PC-3 (cell line): ENCODE results near the gene ABCB8. TPM values are rescaled to one million over a fixed set of nuclear protein-coding genes. Genes with fewer than 3 reads are reported as not detected.

ENCODE experiments used
- ATAC-seq: fragments of 200-7000 bp; cut with Tn5 transposase; 2 replicates; pipeline ENCODE4 v1.9.1; 2020; ENCODE audit warnings: mild to moderate bottlenecking, moderate library complexity
- BruUV-seq: library from RNA; stranded (reverse); fragments of 400-500 nt; replicated peaks from 2 replicates; lab custom pipeline; 2021; lab: Mats Ljungman, UMichigan
- CTCF ChIA-PET: fragments of 300-600 bp; sonication (Branson Sonifier 250); formaldehyde crosslinking; loops from one replicate; lab custom pipeline; 2022; ENCODE audit warnings: antibody characterized with exemption; lab: Charles Lee
- POLR2A ChIA-PET: fragments of 300-600 bp; sonication (Branson Sonifier 250); formaldehyde crosslinking; loops from one replicate; lab custom pipeline; 2022; ENCODE audit warnings: antibody characterized with exemption; ENCODE audit not compliant: unreplicated experiment; lab: Charles Lee
- DNase-seq: peaks from one replicate; pipeline ENCODE4 v3.0.0-alpha.2; 2015
- H2AFZ ChIP-seq: fragments of 300-600 bp; sonication (generic); 2 replicates; pipeline ENCODE4 v1.6.0; 2016; ENCODE audit warnings: antibody characterized with exemption, low read length
- H3F3A ChIP-seq: fragments of 300-600 bp; sonication (generic); one replicate; pipeline ENCODE4 v1.6.0; 2017; ENCODE audit warnings: antibody characterized with exemption, low read length, control low read depth, mild to moderate bottlenecking; ENCODE audit not compliant: unreplicated experiment
- H3K27ac ChIP-seq: fragments of 300-600 bp; sonication (generic); 2 replicates; pipeline ENCODE4 v1.5.1; 2016; ENCODE audit warnings: mild to moderate bottlenecking, low read length
- H3K27me3 ChIP-seq: fragments of 300-600 bp; sonication (generic); 2 replicates; pipeline ENCODE4 v1.6.1; 2016; ENCODE audit warnings: low read length, mixed read lengths
- H3K36me3 ChIP-seq: fragments of 300-600 bp; sonication (generic); 2 replicates; pipeline ENCODE4 v1.6.1; 2016; ENCODE audit warnings: low read depth, mixed run types, low read length, mixed read lengths
- H3K4me1 ChIP-seq: fragments of 300-600 bp; sonication (generic); 2 replicates; pipeline ENCODE4 v1.5.1; 2016; ENCODE audit warnings: low read length; ENCODE audit not compliant: insufficient read depth
- H3K4me2 ChIP-seq: fragments of 300-600 bp; sonication (generic); 2 replicates; pipeline ENCODE4 v1.6.0; 2016; ENCODE audit warnings: low read length
- H3K4me3 ChIP-seq: fragments of 300-600 bp; sonication (generic); 2 replicates; pipeline ENCODE4 v1.5.1; 2016; ENCODE audit warnings: mild to moderate bottlenecking, low read length, mixed read lengths
- H3K79me2 ChIP-seq: fragments of 300-600 bp; sonication (generic); 2 replicates; pipeline ENCODE4 v1.6.1; 2017; ENCODE audit warnings: low read length, mixed read lengths
- H3K9ac ChIP-seq: fragments of 300-600 bp; sonication (generic); 2 replicates; pipeline ENCODE4 v1.6.0; 2016; ENCODE audit warnings: mild to moderate bottlenecking, low read length
- H3K9me2 ChIP-seq: fragments of 300-600 bp; sonication (generic); replicated peaks from 2 replicates; pipeline ENCODE4 v1.6.1; 2016; ENCODE audit warnings: mixed run types, low read length, mixed read lengths
- H3K9me3 ChIP-seq: fragments of 300-600 bp; sonication (generic); 2 replicates; pipeline ENCODE4 v1.6.1; 2016; ENCODE audit warnings: low read length, mixed read lengths
- H4K20me1 ChIP-seq: fragments of 300-600 bp; sonication (generic); 2 replicates; pipeline ENCODE4 v1.6.1; 2016; ENCODE audit warnings: low read length, mixed read lengths
- CTCF ChIP-seq: fragments of 300-600 bp; sonication (generic); conservative IDR thresholded peaks from 2 replicates; pipeline ENCODE4 v1.5.1; 2017; ENCODE audit warnings: antibody characterized with exemption, low read depth, mild to moderate bottlenecking, low read length
- EZH2 ChIP-seq: fragments of 300-600 bp; sonication (generic); IDR thresholded peaks from one replicate; pipeline ENCODE4 v1.6.1; 2017; ENCODE audit warnings: antibody characterized with exemption, mild to moderate bottlenecking, low read length; ENCODE audit not compliant: unreplicated experiment
- EZH2phosphoT487 ChIP-seq: fragments of 300-600 bp; sonication (generic); IDR thresholded peaks from 2 replicates; pipeline ENCODE4 v1.6.1; 2018; ENCODE audit warnings: mild to moderate bottlenecking, antibody characterized with exemption, low read length, borderline replicate concordance
- intact Hi-C: fragments of 100-400 bp; cut with micrococcal nuclease; formaldehyde crosslinking; loops from 2 replicates; pipeline ENCODE4 v1.9.0; 2023
- total RNA-seq: library from RNA; depleted of rRNA; stranded (reverse); fragments of >200 nt; gene quantifications from 2 replicates; pipeline ENCODE4 v1.2.3, GENCODE V29; 2014

Gene ABCB8
- total RNA-seq, 1 experiment from 2014 or later: 58.4 TPM

DNA sequence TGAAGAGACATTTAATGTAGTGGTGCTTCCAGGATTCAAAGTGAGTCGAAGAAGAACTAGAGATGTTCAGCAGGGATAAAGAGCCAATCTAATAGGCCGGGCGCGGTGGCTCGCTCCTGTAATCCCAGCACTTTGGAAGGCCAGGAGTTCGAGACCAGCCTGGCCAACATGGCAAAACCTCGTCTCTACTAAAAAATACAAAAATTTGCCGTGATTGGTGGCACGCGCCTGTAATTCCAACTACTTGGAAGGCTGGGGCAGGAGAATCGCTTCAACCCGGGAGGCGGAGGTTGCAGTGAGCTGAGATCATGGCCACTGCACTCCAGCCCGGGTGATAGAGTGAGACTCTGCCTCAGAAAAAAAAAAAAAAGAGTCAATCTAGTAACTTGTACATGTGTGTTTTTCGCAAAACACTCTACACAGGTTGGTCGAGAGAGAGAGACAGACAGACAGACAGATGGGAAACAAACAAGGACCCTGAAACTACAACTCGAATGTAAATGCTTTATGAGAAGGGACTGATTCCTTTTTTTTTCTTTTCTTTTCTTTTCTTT lies 775 bp downstream of the ABCB8 start:
- H3K4me2 ChIP-seq: peak overlapping the region; percentile 88
- intact Hi-C loops: loop anchor here (1.0 kb wide), 3 partner anchors 29 to 82 kb away; partner anchors contain the start of gene FASTK
- H3K27me3 ChIP-seq: no peaks in the 10 kb centered on the region
- H3K4me1 ChIP-seq: peaks cover 40% of the 10 kb centered on the region
- peaks cover 24% of the 10 kb centered on the region for H3K79me2 ChIP-seq
- H4K20me1 ChIP-seq: no peaks in the 10 kb centered on the region
- H2AFZ ChIP-seq: peak overlapping the region; percentile 72
- BruUV-seq: no TSS peak
- H3K9ac ChIP-seq: peak overlapping the region; percentile 86
- no peak for DNase-seq
- H3K9me2 ChIP-seq: no peaks in the 10 kb centered on the region
- H3K36me3 ChIP-seq: no peaks in the 10 kb centered on the region
- H3K9me3 ChIP-seq: no peaks in the 10 kb centered on the region
- no peaks in the 10 kb centered on the region for H3F3A ChIP-seq
- H3K27ac ChIP-seq: peak overlapping the region; percentile 81
- ChIA-PET POLR2A (interaction anchor here (0.7 to 1.0 kb wide), 2 partner anchors 10 to 19 kb away, joined by 3 read pairs; no protein-coding TSS in a partner anchor), CTCF (interaction anchor here (1.5 kb wide), 1 partner anchor 82 kb away, joined by 12 read pairs; no protein-coding TSS in a partner anchor)
- no peak for ATAC-seq
- TF ChIP-seq CTCF: no peak
- TF ChIP-seq EZH2: no peak
- TF ChIP-seq EZH2phosphoT487: no peak
- peak overlapping the region; percentile 75 for H3K4me3 ChIP-seq

DNA sequence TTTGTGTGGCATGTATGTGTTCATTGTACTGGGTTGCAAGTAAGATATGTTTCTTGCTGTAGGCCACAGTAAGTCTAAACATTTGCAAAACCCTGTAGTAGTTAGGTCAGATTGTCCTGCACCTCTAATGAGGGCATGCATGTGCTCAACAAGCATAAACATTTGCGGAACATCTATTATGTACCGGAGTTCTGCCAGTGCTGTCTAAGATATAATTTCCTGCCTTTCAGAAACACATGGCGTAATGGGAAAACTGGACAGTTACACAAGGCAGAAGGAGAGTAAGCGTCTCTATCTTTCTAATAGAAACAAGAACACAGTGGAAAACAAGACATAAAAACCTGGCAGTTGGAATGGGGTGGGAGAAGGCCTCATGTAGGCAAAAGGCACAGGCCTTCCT lies 2.8 kb downstream of the ABCB8 start:
- no peaks in the 10 kb centered on the region for H3F3A ChIP-seq
- H3K27ac ChIP-seq: no peak overlapping the region
- BruUV-seq: no TSS peak
- no peaks in the 10 kb centered on the region for H3K27me3 ChIP-seq
- H3K9ac ChIP-seq: no peak overlapping the region
- H3K9me2 ChIP-seq: no peaks in the 10 kb centered on the region
- TF ChIP-seq EZH2phosphoT487 (no peak), EZH2 (no peak), CTCF (no peak)
- peaks cover 24% of the 10 kb centered on the region for H3K79me2 ChIP-seq
- H3K9me3 ChIP-seq: no peaks in the 10 kb centered on the region
- DNase-seq: no peak
- H3K4me2 ChIP-seq: no peak overlapping the region
- H4K20me1 ChIP-seq: no peaks in the 10 kb centered on the region
- peaks cover 26% of the 10 kb centered on the region for H3K4me1 ChIP-seq
- H3K36me3 ChIP-seq: no peaks in the 10 kb centered on the region; the same call in 1 of the 2 replicates
- no peak overlapping the region for H3K4me3 ChIP-seq
- no peak for ATAC-seq
- H2AFZ ChIP-seq: no peak overlapping the region
- ChIA-PET POLR2A (no interaction called here), CTCF (no interaction called here)
- intact Hi-C loops: no loop called here
